ENCODE measurements around the gene SLC9B2. TPM values are rescaled to one million over a fixed set of nuclear protein-coding genes. Genes with fewer than 3 reads are reported as not detected.

Gene SLC9B2
- total RNA-seq, 1 experiment from 2014 or later = 2.0 TPM

DNA sequence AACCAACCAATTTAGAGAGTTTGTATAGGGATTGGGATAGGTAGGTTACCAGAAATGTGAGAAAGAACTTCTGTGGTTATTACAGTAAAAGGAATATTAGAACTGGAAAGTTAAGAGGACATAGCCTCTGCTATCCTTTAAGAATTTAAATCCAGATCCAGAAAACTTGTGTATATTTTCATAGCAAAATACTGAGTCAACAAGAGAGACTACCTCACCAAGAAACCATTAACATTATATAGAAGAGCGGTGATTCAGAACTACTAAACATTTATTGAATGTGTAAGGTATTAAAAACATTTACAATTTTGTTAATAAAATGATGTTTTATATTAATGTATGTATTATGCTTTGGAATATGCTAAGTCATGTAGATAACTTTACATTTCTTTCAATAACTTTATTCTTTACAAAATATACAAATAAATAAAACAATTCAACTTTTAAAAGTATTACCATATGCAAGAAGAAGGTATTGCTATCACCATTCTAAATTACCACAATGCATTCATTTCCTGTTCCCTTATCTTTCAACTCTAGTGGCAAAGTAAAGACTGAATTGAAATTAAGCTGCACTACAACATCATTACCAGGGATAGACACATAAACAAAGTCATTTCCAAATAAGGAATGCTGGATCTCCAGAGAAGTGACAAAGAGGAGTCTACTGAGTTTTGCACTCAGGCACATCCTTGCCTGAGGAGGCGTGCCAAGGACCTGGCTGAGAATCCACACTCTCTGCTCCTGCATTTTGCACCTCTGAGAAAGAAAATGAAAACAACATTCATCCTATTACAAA, 29.2 kb upstream of the SLC9B2 start:
- H3K27me3 ChIP-seq (ENCODE audit: insufficient read depth, low read depth) = no peaks in the 10 kb centered on the region
- TF ChIP-seq, protein P1, sequence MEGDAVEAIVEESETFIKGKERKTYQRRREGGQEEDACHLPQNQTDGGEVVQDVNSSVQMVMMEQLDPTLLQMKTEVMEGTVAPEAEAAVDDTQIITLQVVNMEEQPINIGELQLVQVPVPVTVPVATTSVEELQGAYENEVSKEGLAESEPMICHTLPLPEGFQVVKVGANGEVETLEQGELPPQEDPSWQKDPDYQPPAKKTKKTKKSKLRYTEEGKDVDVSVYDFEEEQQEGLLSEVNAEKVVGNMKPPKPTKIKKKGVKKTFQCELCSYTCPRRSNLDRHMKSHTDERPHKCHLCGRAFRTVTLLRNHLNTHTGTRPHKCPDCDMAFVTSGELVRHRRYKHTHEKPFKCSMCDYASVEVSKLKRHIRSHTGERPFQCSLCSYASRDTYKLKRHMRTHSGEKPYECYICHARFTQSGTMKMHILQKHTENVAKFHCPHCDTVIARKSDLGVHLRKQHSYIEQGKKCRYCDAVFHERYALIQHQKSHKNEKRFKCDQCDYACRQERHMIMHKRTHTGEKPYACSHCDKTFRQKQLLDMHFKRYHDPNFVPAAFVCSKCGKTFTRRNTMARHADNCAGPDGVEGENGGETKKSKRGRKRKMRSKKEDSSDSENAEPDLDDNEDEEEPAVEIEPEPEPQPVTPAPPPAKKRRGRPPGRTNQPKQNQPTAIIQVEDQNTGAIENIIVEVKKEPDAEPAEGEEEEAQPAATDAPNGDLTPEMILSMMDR (conservative IDR thresholded peaks at IDR 0.05) = no peak
- TF ChIP-seq EZH2 (IDR thresholded peaks at IDR 0.05; ENCODE audit: low read depth) = no peak
- intact Hi-C loops (cut with micrococcal nuclease; ENCODE audit: unreplicated experiment) = no loop called here
- BruUV-seq (replicated peaks) = no TSS peak
- H3F3A ChIP-seq (ENCODE audit: insufficient read depth, low read depth) = no peaks in the 10 kb centered on the region
- H3K4me3 ChIP-seq = no peak overlapping the region
- no peak overlapping the region for H3K4me2 ChIP-seq
- H2AFZ ChIP-seq = no peak overlapping the region
- no peaks in the 10 kb centered on the region for H4K20me1 ChIP-seq (ENCODE audit: insufficient read depth)
- H3K4me1 ChIP-seq (replicated peaks; ENCODE audit: insufficient read depth) = no peaks in the 10 kb centered on the region
- H3K9me2 ChIP-seq (ENCODE audit: insufficient read depth) = no peaks in the 10 kb centered on the region
- H3K9me3 ChIP-seq (ENCODE audit: insufficient read depth, low read depth) = no peaks in the 10 kb centered on the region
- H3K79me2 ChIP-seq (ENCODE audit: low read depth) = no peaks in the 10 kb centered on the region
- no peak for DNase-seq
- CTCF ChIA-PET = no interaction called here
- POLR2A ChIA-PET (ENCODE audit: unreplicated experiment) = no interaction called here
- H3K36me3 ChIP-seq (ENCODE audit: low read depth) = 0 out of 2 replicates have a peak, but pooled peaks cover 5% of the 10 kb centered on the region
- H3K27ac ChIP-seq = no peak overlapping the region

DNA sequence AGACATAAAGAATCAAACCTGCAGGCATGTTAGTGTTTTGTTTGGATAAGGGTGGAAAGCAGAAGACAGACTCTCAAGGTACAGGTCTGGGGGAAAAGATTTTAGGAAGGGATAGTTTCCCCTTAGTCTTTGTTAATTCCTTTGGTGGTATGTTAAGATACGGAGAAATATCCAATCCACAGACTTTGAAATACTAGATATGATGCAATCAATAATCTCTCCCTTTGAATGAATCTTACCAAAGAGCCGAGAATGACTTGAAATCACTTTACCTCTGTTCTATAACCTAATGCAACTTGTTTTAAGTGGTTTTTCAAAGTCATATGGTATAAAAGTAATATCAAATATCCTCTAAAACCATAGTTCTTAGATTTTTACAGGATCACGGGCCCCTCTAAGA, 28.3 kb upstream of the SLC9B2 start:
- CTCF ChIA-PET = no interaction called here

DNA sequence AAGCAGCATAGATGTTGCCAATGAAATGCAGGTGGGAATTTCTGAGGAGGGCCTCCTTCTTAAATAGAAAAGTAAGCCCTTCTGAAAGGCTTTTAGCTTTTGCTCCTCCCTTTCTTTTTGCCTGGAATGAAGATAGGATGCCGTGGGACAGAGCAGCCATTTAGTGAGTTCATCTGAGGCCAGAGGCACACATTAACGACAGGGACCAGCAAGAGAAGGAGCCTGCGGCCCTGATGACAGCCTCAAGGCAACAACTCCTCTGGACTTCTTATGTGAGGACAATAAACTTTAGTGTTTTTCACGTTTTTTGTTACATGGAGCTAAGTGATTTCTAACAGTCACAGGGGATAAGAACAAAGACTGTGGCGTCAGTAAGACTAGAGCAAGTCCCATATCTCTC, 24.1 kb upstream of the SLC9B2 start:
- H4K20me1 ChIP-seq (ENCODE audit: insufficient read depth) = no peaks in the 10 kb centered on the region
- no peak for DNase-seq
- intact Hi-C loops (cut with micrococcal nuclease; ENCODE audit: unreplicated experiment) = no loop called here
- no peaks in the 10 kb centered on the region for H3K9me3 ChIP-seq (ENCODE audit: insufficient read depth, low read depth)
- no TSS peak for BruUV-seq (replicated peaks)
- ChIA-PET CTCF (interaction anchor here (1.3 kb wide), 1 partner anchor 670 kb away, joined by 5 read pairs; no protein-coding TSS in a partner anchor), POLR2A (ENCODE audit: unreplicated experiment) (no interaction called here)
- no peaks in the 10 kb centered on the region for H3K36me3 ChIP-seq (ENCODE audit: low read depth)
- no peak overlapping the region for H3K27ac ChIP-seq
- H3K4me3 ChIP-seq = no peak overlapping the region
- no peaks in the 10 kb centered on the region for H3K79me2 ChIP-seq (ENCODE audit: low read depth)
- H3K27me3 ChIP-seq (ENCODE audit: insufficient read depth, low read depth) = no peaks in the 10 kb centered on the region
- no peak overlapping the region for H3K4me2 ChIP-seq
- no peaks in the 10 kb centered on the region for H3K9me2 ChIP-seq (ENCODE audit: insufficient read depth)
- no peaks in the 10 kb centered on the region for H3F3A ChIP-seq (ENCODE audit: insufficient read depth, low read depth)
- no peaks in the 10 kb centered on the region for H3K4me1 ChIP-seq (replicated peaks; ENCODE audit: insufficient read depth)
- H2AFZ ChIP-seq = no peak overlapping the region
- no peak for TF ChIP-seq EZH2 (IDR thresholded peaks at IDR 0.05; ENCODE audit: low read depth)
- TF ChIP-seq, protein P1 (conservative IDR thresholded peaks at IDR 0.05) = no peak

More for the DNA sequence above, 28.3 kb upstream of the SLC9B2 start:
- POLR2A ChIA-PET (ENCODE audit: unreplicated experiment) = no interaction called here
- Histone ChIP-seq H3K27me3 (ENCODE audit: insufficient read depth, low read depth) (no peaks in the 10 kb centered on the region), H3F3A (ENCODE audit: insufficient read depth, low read depth) (no peaks in the 10 kb centered on the region), H3K9me3 (ENCODE audit: insufficient read depth, low read depth) (no peaks in the 10 kb centered on the region), H3K9me2 (ENCODE audit: insufficient read depth) (no peaks in the 10 kb centered on the region), H3K36me3 (ENCODE audit: low read depth) (0 out of 2 replicates have a peak, but pooled peaks cover 5% of the 10 kb centered on the region), H3K4me3 (no peak overlapping the region), H4K20me1 (ENCODE audit: insufficient read depth) (no peaks in the 10 kb centered on the region), H3K27ac (no peak overlapping the region), H2AFZ (no peak overlapping the region), H3K4me2 (no peak overlapping the region), H3K4me1 (replicated peaks; ENCODE audit: insufficient read depth) (no peaks in the 10 kb centered on the region), H3K79me2 (ENCODE audit: low read depth) (no peaks in the 10 kb centered on the region)
- DNase-seq = no peak
- intact Hi-C loops (cut with micrococcal nuclease; ENCODE audit: unreplicated experiment) = no loop called here
- TF ChIP-seq, protein P1 (conservative IDR thresholded peaks at IDR 0.05) = no peak
- TF ChIP-seq EZH2 (IDR thresholded peaks at IDR 0.05; ENCODE audit: low read depth) = no peak
- no TSS peak for BruUV-seq (replicated peaks)

Measured in PC-9 (cell line).